ENCODE measurements around the gene PNCK.

DNA sequence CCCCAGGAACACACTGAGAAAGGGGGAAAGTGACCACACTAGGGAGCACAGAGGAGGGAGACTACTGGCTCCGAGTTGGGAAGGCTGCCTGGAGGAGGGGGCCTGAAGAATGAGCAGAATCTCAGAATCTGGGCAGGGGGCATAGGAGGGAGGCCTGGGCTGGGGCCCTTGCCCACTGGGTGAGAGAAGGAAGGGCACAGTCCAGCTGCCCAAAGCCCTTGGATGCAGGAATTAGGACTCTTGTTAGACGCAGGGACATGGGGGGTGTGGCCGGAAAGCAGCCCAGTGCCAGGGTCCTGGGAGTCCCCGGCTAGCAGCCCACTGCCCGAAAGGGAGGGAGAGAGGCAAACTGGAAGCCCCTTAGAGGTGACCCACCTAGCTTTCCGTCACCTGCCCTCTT, 28.5 kb downstream of the PNCK start:
- TF ChIP-seq EP300 (IDR thresholded peaks at IDR 0.05; ENCODE audit: borderline replicate concordance), result no peak
- no peak for TF ChIP-seq TAF1 (IDR thresholded peaks at IDR 0.05; ENCODE audit: low read depth)
- TF ChIP-seq EGR1 (IDR thresholded peaks at IDR 0.05), result no peak
